GM21528 (cell line): ENCODE measurements around the gene FGF11.
A peak's percentile ranks its signal among the peaks of the same experiment; 100 is the strongest.

ENCODE experiments used
- ATAC-seq: cut with Tn5 transposase; IDR thresholded peaks from one replicate; pipeline ENCODE4 v1.9.1; 2021; ENCODE audit warnings: mild to moderate bottlenecking, moderate library complexity; ENCODE audit not compliant: unreplicated experiment, low FRiP score

Gene FGF11

GRCh38 chr17:7439462-7440112 lies at the start of gene FGF11:
Gene FGF11, plus strand, starts transcription at chr17:7439512. Its CDS starts 109 bp downstream, at chr17:7439621.
- no peak for ATAC-seq

GRCh38 chr17:7389924-7390910 lies 49.1 kb upstream of the FGF11 start:
- no peak for ATAC-seq

- no peak for ATAC-seq
Observed at GRCh38 chr17:7391307-7391706, 48.0 kb upstream of the FGF11 start.

- no peak for ATAC-seq
Observed at GRCh38 chr17:7392696-7393612, 46.4 kb upstream of the FGF11 start.

- ATAC-seq = peak; percentile 59
Observed at GRCh38 chr17:7393613-7394451, 45.5 kb upstream of the FGF11 start.

- peak; percentile 83 for ATAC-seq
Observed at GRCh38 chr17:7394452-7395191, 44.7 kb upstream of the FGF11 start, which contains the start of gene PLSCR3. Gene PLSCR3, minus strand, starts transcription at chr17:7394525. Its CDS starts 415 bp downstream, at chr17:7394110.

- no peak for ATAC-seq
Observed at GRCh38 chr17:7396147-7396546, 43.2 kb upstream of the FGF11 start.

GRCh38 chr17:7398612-7399011 lies 40.7 kb upstream of the FGF11 start:
- ATAC-seq = no peak

- ATAC-seq = no peak
Observed at GRCh38 chr17:7403043-7403726, 36.1 kb upstream of the FGF11 start.

- ATAC-seq = no peak
Observed at GRCh38 chr17:7403727-7403976, 35.7 kb upstream of the FGF11 start.

- ATAC-seq = peak; percentile 86
Observed at GRCh38 chr17:7403977-7404736, 35.2 kb upstream of the FGF11 start, which contains the start of gene TMEM256. Gene TMEM256, minus strand, starts transcription at chr17:7404097. Its CDS starts 13 bp downstream, at chr17:7404084.

- ATAC-seq = peak; percentile 4
Observed at GRCh38 chr17:7404737-7405349, 34.5 kb upstream of the FGF11 start.

- no peak for ATAC-seq
Observed at GRCh38 chr17:7405350-7406234, 33.7 kb upstream of the FGF11 start.

GRCh38 chr17:7406235-7406825 lies 33.0 kb upstream of the FGF11 start:
- ATAC-seq = no peak

GRCh38 chr17:7407082-7407481 lies 32.2 kb upstream of the FGF11 start:
- no peak for ATAC-seq
